DND-41 (cell line): Measurements from ENCODE around the gene EDAR.

Source experiments
- ATAC-seq: fragments of 200-7000 bp; cut with Tn5 transposase; 3 replicates; pipeline ENCODE4 v1.9.1; 2021; ENCODE audit warnings: low read depth; ENCODE audit not compliant: insufficient read depth
- DNase-seq: peaks from one replicate; pipeline ENCODE4 v3.0.0-alpha.2; 2020
- H2AFZ ChIP-seq: 2 replicates; pipeline ENCODE4 v1.6.0; 2012; ENCODE audit warnings: low read depth, low read length
- H3K27ac ChIP-seq: 2 replicates; pipeline ENCODE4 v1.5.1; 2012; ENCODE audit warnings: low read length, inconsistent platforms
- H3K27me3 ChIP-seq: fragments of 200-600 bp; sonication (generic); 2 replicates; pipeline ENCODE4 v1.6.0; 2012; ENCODE audit warnings: low read length, mild to moderate bottlenecking, inconsistent platforms; ENCODE audit not compliant: insufficient read depth, poor library complexity
- H3K36me3 ChIP-seq: 2 replicates; pipeline ENCODE4 v1.5.1; 2012; ENCODE audit warnings: low read length, inconsistent platforms; ENCODE audit not compliant: insufficient read depth
- H3K4me1 ChIP-seq: 2 replicates; pipeline ENCODE4 v1.5.1; 2012; ENCODE audit warnings: mild to moderate bottlenecking, low read length; ENCODE audit not compliant: insufficient read depth
- H3K4me2 ChIP-seq: 2 replicates; pipeline ENCODE4 v1.6.0; 2012; ENCODE audit warnings: mild to moderate bottlenecking, moderate library complexity, low read length, inconsistent platforms; ENCODE audit not compliant: insufficient read depth
- H3K4me3 ChIP-seq, 2 experiments: fragments of 200-600 bp in 1 of 2; shearing (Covaris generic) in 1 of 2; 2 replicates each; pipeline ENCODE4 v1.5.1; 2012 to 2016; ENCODE audit warnings: inconsistent platforms in 2 of 2, low read length in 2 of 2, mild to moderate bottlenecking in 2 of 2, low read depth in 1 of 2, moderate library complexity in 1 of 2
- H3K79me2 ChIP-seq: 2 replicates; pipeline ENCODE4 v1.6.0; 2012; ENCODE audit warnings: low read length, inconsistent platforms; ENCODE audit not compliant: insufficient read depth
- H3K9ac ChIP-seq: 2 replicates; pipeline ENCODE4 v1.6.0; 2012; ENCODE audit warnings: low read depth, mild to moderate bottlenecking, inconsistent platforms, low read length, moderate library complexity
- H3K9me3 ChIP-seq: 2 replicates; pipeline ENCODE4 v1.5.1; 2012; ENCODE audit warnings: low read length, moderate library complexity, mild to moderate bottlenecking, inconsistent platforms; ENCODE audit not compliant: insufficient read depth, severe bottlenecking
- H4K20me1 ChIP-seq: 2 replicates; pipeline ENCODE4 v1.6.0; 2012; ENCODE audit warnings: low read length; ENCODE audit not compliant: insufficient read depth
- EZH2 ChIP-seq: IDR thresholded peaks from 3 replicates; pipeline ENCODE4 v1.6.1; 2012; ENCODE audit warnings: borderline replicate concordance, low read depth, mild to moderate bottlenecking, moderate library complexity, low read length, inconsistent platforms; ENCODE audit not compliant: severe bottlenecking
- TF ChIP-seq, protein P1 (sequence below): IDR thresholded peaks from 2 replicates; pipeline ENCODE4 v1.5.1; 2012; ENCODE audit warnings: borderline replicate concordance, low read length, moderate library complexity, mild to moderate bottlenecking; ENCODE audit not compliant: poor library complexity, severe bottlenecking; ENCODE audit errors: extremely low read depth

EDAR gene

DNA sequence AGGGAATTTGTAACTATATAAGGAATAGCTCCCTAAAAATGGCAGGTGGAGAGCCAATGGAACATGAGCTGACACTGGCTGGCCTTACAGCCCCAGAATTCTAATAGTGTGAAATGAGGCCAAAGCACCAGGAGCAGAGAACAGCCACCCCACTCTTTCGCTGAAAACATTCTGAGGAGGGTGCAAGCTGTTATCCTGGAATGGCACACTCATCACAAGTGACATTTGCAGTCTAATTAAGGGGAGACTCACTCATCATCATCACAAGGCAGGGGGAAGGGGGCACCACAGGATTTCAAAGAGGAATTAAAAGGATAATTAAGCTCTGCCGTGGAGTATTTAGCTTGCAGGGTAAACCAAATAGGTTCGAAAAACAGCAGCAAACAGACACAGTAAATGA, 94.3 kb downstream of the EDAR start:
- H2AFZ ChIP-seq = no peak overlapping the region
- no peak overlapping the region for H3K4me3 ChIP-seq
- H3K27me3 ChIP-seq = no peaks in the 10 kb centered on the region
- H3K9ac ChIP-seq = no peak overlapping the region
- H3K79me2 ChIP-seq = no peaks in the 10 kb centered on the region
- no peak overlapping the region for H3K4me2 ChIP-seq
- no peaks in the 10 kb centered on the region for H4K20me1 ChIP-seq
- H3K4me1 ChIP-seq = no peaks in the 10 kb centered on the region
- ATAC-seq (no peak), DNase-seq (no peak)
- no peak for TF ChIP-seq EZH2
- TF ChIP-seq, protein P1, sequence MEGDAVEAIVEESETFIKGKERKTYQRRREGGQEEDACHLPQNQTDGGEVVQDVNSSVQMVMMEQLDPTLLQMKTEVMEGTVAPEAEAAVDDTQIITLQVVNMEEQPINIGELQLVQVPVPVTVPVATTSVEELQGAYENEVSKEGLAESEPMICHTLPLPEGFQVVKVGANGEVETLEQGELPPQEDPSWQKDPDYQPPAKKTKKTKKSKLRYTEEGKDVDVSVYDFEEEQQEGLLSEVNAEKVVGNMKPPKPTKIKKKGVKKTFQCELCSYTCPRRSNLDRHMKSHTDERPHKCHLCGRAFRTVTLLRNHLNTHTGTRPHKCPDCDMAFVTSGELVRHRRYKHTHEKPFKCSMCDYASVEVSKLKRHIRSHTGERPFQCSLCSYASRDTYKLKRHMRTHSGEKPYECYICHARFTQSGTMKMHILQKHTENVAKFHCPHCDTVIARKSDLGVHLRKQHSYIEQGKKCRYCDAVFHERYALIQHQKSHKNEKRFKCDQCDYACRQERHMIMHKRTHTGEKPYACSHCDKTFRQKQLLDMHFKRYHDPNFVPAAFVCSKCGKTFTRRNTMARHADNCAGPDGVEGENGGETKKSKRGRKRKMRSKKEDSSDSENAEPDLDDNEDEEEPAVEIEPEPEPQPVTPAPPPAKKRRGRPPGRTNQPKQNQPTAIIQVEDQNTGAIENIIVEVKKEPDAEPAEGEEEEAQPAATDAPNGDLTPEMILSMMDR = no peak
- H3K36me3 ChIP-seq = peaks cover 24% of the 10 kb centered on the region
- H3K9me3 ChIP-seq = peaks cover 9% of the 10 kb centered on the region
- no peak overlapping the region for H3K27ac ChIP-seq

GRCh38 chr2:108893277-108893676, 95.7 kb downstream of the EDAR start:
- H3K27ac ChIP-seq = no peak overlapping the region
- DNase-seq (no peak), ATAC-seq (no peak)
- TF ChIP-seq, protein P1 = no peak
- TF ChIP-seq EZH2 = no peak
- H3K9me3 ChIP-seq = peaks cover 17% of the 10 kb centered on the region
- no peak overlapping the region for H3K9ac ChIP-seq
- H3K4me3 ChIP-seq = no peak overlapping the region
- no peak overlapping the region for H3K4me2 ChIP-seq
- H4K20me1 ChIP-seq = no peaks in the 10 kb centered on the region
- no peaks in the 10 kb centered on the region for H3K27me3 ChIP-seq
- no peaks in the 10 kb centered on the region for H3K79me2 ChIP-seq
- no peak overlapping the region for H2AFZ ChIP-seq
- peaks cover 32% of the 10 kb centered on the region for H3K36me3 ChIP-seq
- no peaks in the 10 kb centered on the region for H3K4me1 ChIP-seq

GRCh38 chr2:108889907-108890306, 99.1 kb downstream of the EDAR start:
- no peak overlapping the region for H3K4me2 ChIP-seq
- H3K9me3 ChIP-seq = peaks cover 17% of the 10 kb centered on the region
- no peaks in the 10 kb centered on the region for H3K4me1 ChIP-seq
- no peak for TF ChIP-seq EZH2
- TF ChIP-seq, protein P1 = no peak
- DNase-seq = no peak
- H3K36me3 ChIP-seq = peaks cover 41% of the 10 kb centered on the region
- H4K20me1 ChIP-seq = no peaks in the 10 kb centered on the region
- H2AFZ ChIP-seq = no peak overlapping the region
- H3K27me3 ChIP-seq = no peaks in the 10 kb centered on the region
- no peak for ATAC-seq
- H3K79me2 ChIP-seq = no peaks in the 10 kb centered on the region
- H3K4me3 ChIP-seq = no peak overlapping the region
- H3K27ac ChIP-seq = no peak overlapping the region
- no peak overlapping the region for H3K9ac ChIP-seq

DNA sequence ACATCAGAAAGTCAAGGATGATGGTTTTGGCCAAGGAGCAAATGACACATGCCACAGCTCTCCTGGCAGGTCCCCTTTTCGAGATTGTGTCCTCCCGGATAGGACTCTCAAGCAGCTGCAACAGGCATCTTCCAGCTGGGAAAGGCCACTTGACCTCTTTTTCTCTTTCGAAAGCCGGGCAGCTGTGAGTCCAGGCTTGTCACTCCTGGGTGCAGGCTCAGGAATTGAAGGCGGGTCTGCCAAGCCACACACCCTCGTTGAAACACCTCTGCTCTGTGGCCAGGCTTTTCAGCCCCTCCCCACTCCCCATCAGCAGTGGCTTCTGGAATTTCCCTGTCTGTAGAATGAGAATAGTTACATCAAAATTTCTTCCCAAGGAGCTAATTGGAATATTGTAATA, 104.4 kb downstream of the EDAR start:
- peaks cover 23% of the 10 kb centered on the region for H3K36me3 ChIP-seq
- no peaks in the 10 kb centered on the region for H4K20me1 ChIP-seq
- ATAC-seq (0 out of 3 replicates have a peak, but pooled peaks have one; percentile 8), DNase-seq (no peak)
- no peak for TF ChIP-seq EZH2
- TF ChIP-seq, protein P1 = no peak
- H3K4me2 ChIP-seq = no peak overlapping the region
- H3K27me3 ChIP-seq = no peaks in the 10 kb centered on the region
- H3K4me3 ChIP-seq = no peak overlapping the region
- no peak overlapping the region for H3K27ac ChIP-seq
- H3K4me1 ChIP-seq = no peaks in the 10 kb centered on the region
- no peak overlapping the region for H3K9ac ChIP-seq
- H2AFZ ChIP-seq = no peak overlapping the region
- H3K79me2 ChIP-seq = no peaks in the 10 kb centered on the region
- peaks cover 34% of the 10 kb centered on the region for H3K9me3 ChIP-seq
